ENCODE data around the gene NOTCH3. TPM values are rescaled to one million over a fixed set of nuclear protein-coding genes. Genes with fewer than 3 reads are reported as not detected.

Gene NOTCH3
- total and polyA plus RNA-seq, 2 of the 8 experiments (the other 6 are each of a cell fraction or from before 2014, with no cell fraction given), result 37.5 to 107 TPM

DNA sequence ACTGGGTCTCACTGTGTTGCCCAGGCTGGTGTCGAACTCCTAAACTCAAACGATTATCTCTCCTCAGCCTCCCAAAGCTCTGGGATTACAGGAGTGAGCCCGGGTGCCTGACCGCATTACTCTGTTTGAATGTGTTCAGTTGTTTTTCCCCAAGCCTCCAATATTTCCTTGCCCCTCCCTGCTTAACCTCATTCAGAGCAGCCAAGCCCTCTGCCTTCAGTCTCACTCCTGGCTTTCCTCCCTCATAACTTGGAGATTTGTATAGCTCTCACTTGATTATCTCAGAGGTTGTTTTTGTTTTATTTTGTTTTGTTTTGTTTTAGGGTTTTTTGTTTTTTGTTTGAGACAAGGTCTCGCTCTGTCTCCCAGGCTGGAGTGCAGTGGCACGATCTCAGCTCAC lies 20.0 kb upstream of the NOTCH3 start:
- Histone ChIP-seq H3K56ac (replicated peaks; ENCODE audit: insufficient read length, low read depth, low read length) (no peak overlapping the region), H3K27ac (ENCODE audit: low read depth, low read length) (no peak overlapping the region), H4K5ac (ENCODE audit: insufficient read length, low read depth, low read length) (no peak overlapping the region), H2BK15ac (ENCODE audit: low read length) (no peak overlapping the region), H3K4me3 (ENCODE audit: extremely low read depth in 1 of 4, insufficient read depth in 2 of 4, low read depth in 3 of 4, low read length in 4 of 4) (no peak overlapping the region), H3K18ac (ENCODE audit: extremely low read depth, low read length) (no peak overlapping the region), H4K91ac (replicated peaks; ENCODE audit: insufficient read length, low read length) (no peak overlapping the region), H3K4ac (replicated peaks; ENCODE audit: insufficient read length, low read depth, low read length) (no peak overlapping the region), H2BK5ac (ENCODE audit: low read depth, low read length) (no peak overlapping the region), H4K20me1 (replicated peaks in 1 of 2; ENCODE audit: control insufficient read depth in 1 of 2, insufficient read depth in 2 of 2, low read length in 2 of 2) (no peaks in the 10 kb centered on the region), H3K79me2 (ENCODE audit: control insufficient read depth in 1 of 2, insufficient read depth in 2 of 2, low read length in 2 of 2) (no peaks in the 10 kb centered on the region), H2AFZ (ENCODE audit: low read length) (no peak overlapping the region), H4K8ac (ENCODE audit: extremely low read depth, insufficient read depth, low read length) (no peak overlapping the region), H3K23ac (ENCODE audit: insufficient read length) (no peak overlapping the region), H3K23me2 (ENCODE audit: low read depth, low read length) (peaks cover 10% of the 10 kb centered on the region), H3K79me1 (ENCODE audit: low read depth, low read length) (no peaks in the 10 kb centered on the region), H3K9me3 (ENCODE audit: insufficient read depth in 2 of 2, low read depth in 1 of 2, low read length in 1 of 2) (no peaks in the 10 kb centered on the region), H2BK20ac (ENCODE audit: low read length) (no peak overlapping the region), H3K14ac (ENCODE audit: insufficient read length) (no peak overlapping the region), H2BK120ac (replicated peaks; ENCODE audit: low read depth, low read length) (no peak overlapping the region), H3K9ac (replicated peaks in 1 of 4; ENCODE audit: extremely low read depth in 1 of 4, low read depth in 3 of 4, low read length in 3 of 4) (no peak overlapping the region), H3K27me3 (replicated peaks in 1 of 4; ENCODE audit: control insufficient read depth in 3 of 4, extremely low read depth in 1 of 4, insufficient read depth in 3 of 4, low read length in 3 of 4) (no peaks in the 10 kb centered on the region), H3K4me1 (replicated peaks in 1 of 4; ENCODE audit: control insufficient read depth in 3 of 4, insufficient read depth in 4 of 4, low read length in 3 of 4) (peaks cover 0 to 3% (median 1%) of the 10 kb centered on the region in 4 experiments; a peak in 4 of 7 replicates), H2AK5ac (ENCODE audit: low read depth, low read length) (no peak overlapping the region), H3K36me3 (ENCODE audit: control insufficient read depth in 2 of 4, insufficient read depth in 4 of 4, low read length in 3 of 4) (no peaks in the 10 kb centered on the region), H2BK12ac (ENCODE audit: low read depth, low read length) (no peak overlapping the region), H3K4me2 (ENCODE audit: insufficient read depth in 1 of 2, low read depth in 2 of 2, low read length in 2 of 2) (no peak overlapping the region)
- ChIA-PET POLR2A (ENCODE audit: partially characterized antibody) (interaction anchor here (1.8 to 5.3 kb wide), 4 partner anchors 11 to 56 kb away, joined by 3 to 36 read pairs (median 14); partner anchors contain the start of genes EPHX3 and NOTCH3), CTCF (ENCODE audit: partially characterized antibody) (interaction anchor here (0.6 to 2.3 kb wide), 8 partner anchors 9 to 199 kb away, joined by 3 to 9 read pairs (median 4); partner anchors contain the start of gene NOTCH3)
- DNase-seq (ENCODE audit: low read depth in 1 of 2, low spot score in 2 of 2) (no peak), FAIRE-seq (no peak)
- 94% methylated on average over 6 of the region's 6 CpGs; no CpG with 5 or more reads in 1 of the 2 experiments for WGBS, 2 experiments (ENCODE audit: extremely low coverage in 1 of 2, insufficient coverage in 1 of 2, insufficient read length in 1 of 2, insufficient replicate concordance in 2 of 2, low coverage in 1 of 2, low lambda C conversion rate in 2 of 2, missing lambda C conversion rate in 1 of 2)
- TF ChIP-seq SAP30 (IDR thresholded peaks at IDR 0.05; ENCODE audit: insufficient read depth, insufficient replicate concordance, low read length), result no peak
- TF ChIP-seq SP1 (IDR thresholded peaks at IDR 0.05; ENCODE audit: low read depth, low read length), result no peak
- TF ChIP-seq CTBP2 (IDR thresholded peaks at IDR 0.05; ENCODE audit: borderline replicate concordance, insufficient read depth, insufficient read length, low read length), result no peak
- no peak for TF ChIP-seq RFX5 (IDR thresholded peaks at IDR 0.05; ENCODE audit: borderline replicate concordance, low read depth, low read length)
- no peak for TF ChIP-seq RXRA (IDR thresholded peaks at IDR 0.05; ENCODE audit: insufficient read depth, low read depth, low read length)
- no peak for TF ChIP-seq FOSL1 (IDR thresholded peaks at IDR 0.05; ENCODE audit: insufficient read depth, low read depth, low read length)
- no peak for TF ChIP-seq EP300 (IDR thresholded peaks at IDR 0.05; ENCODE audit: borderline replicate concordance in 1 of 2, low read depth in 2 of 2, low read length in 2 of 2)
- no peak for TF ChIP-seq BACH1 (IDR thresholded peaks at IDR 0.05; ENCODE audit: low read length)
- TF ChIP-seq KDM4A (IDR thresholded peaks at IDR 0.05; ENCODE audit: low read depth, low read length, severe bottlenecking), result no peak
- no peak for TF ChIP-seq POU5F1 (IDR thresholded peaks at IDR 0.05; ENCODE audit: low read depth, low read length)
- no peak for TF ChIP-seq RAD21 (IDR thresholded peaks at IDR 0.05 in 1 of 2, conservative IDR thresholded peaks at IDR 0.05 in 1 of 2; ENCODE audit: low read depth in 2 of 2, low read length in 2 of 2)
- TF ChIP-seq MAFK (IDR thresholded peaks at IDR 0.05; ENCODE audit: low read depth, low read length), result no peak
- TF ChIP-seq RNF2 (IDR thresholded peaks at IDR 0.05; ENCODE audit: borderline replicate concordance, low read depth, low read length, missing control alignments, poor library complexity, severe bottlenecking), result no peak

Data from H1 (cell line).